PC-9 (cell line): Measurements from ENCODE around the gene SCAF1. TPM values are rescaled to one million over a fixed set of nuclear protein-coding genes. Genes with fewer than 3 reads are reported as not detected.

Experiments used
- BruUV-seq: library from RNA; stranded (reverse); fragments of 400-500 nt; replicated peaks from 2 replicates; lab custom pipeline; 2021; lab: Mats Ljungman, UMichigan
- CTCF ChIA-PET: fragments of 300-600 bp; sonication (Branson Sonifier 250); formaldehyde crosslinking; loops from one replicate; lab custom pipeline; 2022; ENCODE audit warnings: antibody characterized with exemption; lab: Charles Lee
- POLR2A ChIA-PET: fragments of 300-600 bp; sonication (Branson Sonifier 250); formaldehyde crosslinking; loops from one replicate; lab custom pipeline; 2022; ENCODE audit warnings: antibody characterized with exemption; ENCODE audit not compliant: unreplicated experiment; lab: Charles Lee
- DNase-seq, 2 experiments: peaks; one replicate each; pipeline versions ENCODE4 v3.0.0 to v3.0.0-alpha.2; 2015 to 2022; ENCODE audit warnings: mixed read lengths in 1 of 2
- H2AFZ ChIP-seq: fragments of 200-600 bp; sonication (generic); 2 replicates; pipeline ENCODE4 v1.8.1; 2017; ENCODE audit warnings: antibody characterized with exemption
- H3F3A ChIP-seq: fragments of 200-600 bp; sonication (generic); 2 replicates; pipeline ENCODE4 v1.8.1; 2017; ENCODE audit warnings: antibody characterized with exemption, mild to moderate bottlenecking, low read depth; ENCODE audit not compliant: insufficient read depth
- H3K27ac ChIP-seq: fragments of 200-600 bp; sonication (generic); 2 replicates; pipeline ENCODE4 v1.6.1; 2016; ENCODE audit warnings: mixed run types
- H3K27me3 ChIP-seq: fragments of 200-600 bp; sonication (generic); 2 replicates; pipeline ENCODE4 v1.6.1; 2016; ENCODE audit warnings: low read depth, mixed run types; ENCODE audit not compliant: insufficient read depth
- H3K36me3 ChIP-seq: fragments of 200-600 bp; sonication (generic); 2 replicates; pipeline ENCODE4 v1.6.1; 2016; ENCODE audit warnings: low read depth, mixed run types
- H3K4me1 ChIP-seq: fragments of 200-600 bp; sonication (generic); replicated peaks from 2 replicates; pipeline ENCODE4 v1.6.1; 2016; ENCODE audit warnings: mixed run types; ENCODE audit not compliant: insufficient read depth
- H3K4me2 ChIP-seq: fragments of 200-600 bp; sonication (generic); 2 replicates; pipeline ENCODE4 v1.6.1; 2017; ENCODE audit warnings: mixed run types
- H3K4me3 ChIP-seq: fragments of 200-600 bp; sonication (generic); 2 replicates; pipeline ENCODE4 v1.6.1; 2016; ENCODE audit warnings: mixed run types
- H3K79me2 ChIP-seq: fragments of 200-600 bp; sonication (generic); 2 replicates; pipeline ENCODE4 v1.6.1; 2017; ENCODE audit warnings: low read depth, mixed run types
- H3K9me2 ChIP-seq: fragments of 200-600 bp; sonication (generic); 2 replicates; pipeline ENCODE4 v1.8.1; 2017; ENCODE audit warnings: mild to moderate bottlenecking; ENCODE audit not compliant: insufficient read depth
- H3K9me3 ChIP-seq: fragments of 200-600 bp; sonication (generic); 2 replicates; pipeline ENCODE4 v1.8.1; 2016; ENCODE audit warnings: low read depth; ENCODE audit not compliant: insufficient read depth
- H4K20me1 ChIP-seq: fragments of 200-600 bp; sonication (generic); 2 replicates; pipeline ENCODE4 v1.8.1; 2017; ENCODE audit not compliant: insufficient read depth
- CTCF ChIP-seq: fragments of 200-600 bp; sonication (generic); conservative IDR thresholded peaks from 2 replicates; pipeline ENCODE4 v1.6.1; 2017; ENCODE audit warnings: mixed run types, antibody characterized with exemption, mild to moderate bottlenecking, moderate library complexity
- EZH2 ChIP-seq: fragments of 200-600 bp; sonication (generic); IDR thresholded peaks from 2 replicates; pipeline ENCODE4 v1.8.0; 2017; ENCODE audit warnings: antibody characterized with exemption, low read depth
- intact Hi-C: fragments of 100-400 bp; cut with micrococcal nuclease; formaldehyde crosslinking; loops from one replicate; pipeline ENCODE4 v1.10.0; 2022; ENCODE audit not compliant: unreplicated experiment
- microRNA-seq: library from miRNA; unstranded; fragments of <30 nt; microRNA quantifications from one replicate; pipeline ENCODE4 v1.2.0, GENCODE V29; 2021; ENCODE audit warnings: borderline number of aligned reads, borderline replicate concordance
- total RNA-seq: library from RNA; stranded (reverse); gene quantifications from 2 replicates; pipeline ENCODE4 v1.2.3, GENCODE V29; 2021

The SCAF1 gene
- total RNA-seq, 1 experiment from 2014 or later: 91.3 TPM

GRCh38 chr19:49704888-49705642 is 63.1 kb downstream of the SCAF1 start:
- Histone ChIP-seq H3K4me3 (no peak overlapping the region), H3K27me3 (no peaks in the 10 kb centered on the region), H3K4me2 (no peak overlapping the region), H3K4me1 (no peaks in the 10 kb centered on the region), H3K27ac (no peak overlapping the region), H3K9me3 (no peaks in the 10 kb centered on the region), H3F3A (peaks cover 10% of the 10 kb centered on the region; the same call in 1 of the 2 replicates), H2AFZ (no peak overlapping the region), H4K20me1 (no peaks in the 10 kb centered on the region), H3K79me2 (no peaks in the 10 kb centered on the region), H3K9me2 (no peaks in the 10 kb centered on the region), H3K36me3 (no peaks in the 10 kb centered on the region)
- BruUV-seq: no TSS peak
- intact Hi-C loops: no loop called here
- no peak for TF ChIP-seq CTCF
- TF ChIP-seq EZH2: no peak
- no peak for DNase-seq
- ChIA-PET POLR2A (no interaction called here), CTCF (no interaction called here)

- 0 out of 2 replicates have a peak, but pooled peaks cover 7% of the 10 kb centered on the region for H3F3A ChIP-seq
- H3K9me2 ChIP-seq: no peaks in the 10 kb centered on the region
- no peaks in the 10 kb centered on the region for H3K4me1 ChIP-seq
- ChIA-PET CTCF (no interaction called here), POLR2A (no interaction called here)
- H3K36me3 ChIP-seq: no peaks in the 10 kb centered on the region
- intact Hi-C loops: no loop called here
- H3K9me3 ChIP-seq: no peaks in the 10 kb centered on the region
- no peaks in the 10 kb centered on the region for H3K79me2 ChIP-seq
- no peaks in the 10 kb centered on the region for H3K27me3 ChIP-seq
- H2AFZ ChIP-seq: no peak overlapping the region
- H3K27ac ChIP-seq: no peak overlapping the region
- no peaks in the 10 kb centered on the region for H4K20me1 ChIP-seq
- no peak for TF ChIP-seq CTCF
- TF ChIP-seq EZH2: no peak
- no peak overlapping the region for H3K4me3 ChIP-seq
- H3K4me2 ChIP-seq: no peak overlapping the region
- no TSS peak for BruUV-seq
- no peak for DNase-seq
Observed at GRCh38 chr19:49705919-49706318, 63.9 kb downstream of the SCAF1 start.

Small RNAs within 50 kb of the gene (microRNA-seq; reads per million reads assigned to microRNA genes)
- gene MIR5088: not detected

Other genes with a start within 250 kb of the SCAF1 start
- gene PTH2, start 218.8 kb upstream of the SCAF1 start, total RNA-seq: not detected in 2 replicates
- not detected in 2 replicates for gene GFY, start 216.8 kb upstream of the SCAF1 start, total RNA-seq
- 0.68 and 0.70 TPM in 2 replicates for gene SLC17A7, start 200.7 kb upstream of the SCAF1 start, total RNA-seq
- gene PIH1D1, start 190.4 kb upstream of the SCAF1 start, total RNA-seq: 156 and 184 TPM in 2 replicates
- 40.9 and 66.8 TPM in 2 replicates for gene ALDH16A1, start 189.0 kb upstream of the SCAF1 start, total RNA-seq
- 5.1 and 5.3 TPM in 2 replicates for gene FLT3LG, start 168.0 kb upstream of the SCAF1 start, total RNA-seq
- 2,360 and 3,865 TPM in 2 replicates for gene RPL13A, start 154.6 kb upstream of the SCAF1 start, total RNA-seq
- 1,702 and 2,282 TPM in 2 replicates for gene RPS11, start 145.8 kb upstream of the SCAF1 start, total RNA-seq
- 4.8 and 6.7 TPM in 2 replicates for gene FCGRT, start 129.5 kb upstream of the SCAF1 start, total RNA-seq
- gene RCN3, start 114.2 kb upstream of the SCAF1 start, total RNA-seq: 0.75 and 0.96 TPM in 2 replicates
- 63.6 and 71.3 TPM in 2 replicates for gene NOSIP, start 61.7 kb upstream of the SCAF1 start, total RNA-seq
- gene PRRG2, start 60.9 kb upstream of the SCAF1 start, total RNA-seq: 16.2 TPM in 2 replicates
- gene PRR12, start 51.0 kb upstream of the SCAF1 start, total RNA-seq: 40.4 and 41.3 TPM in 2 replicates
- gene RRAS, start 2.1 kb upstream of the SCAF1 start, total RNA-seq: 36.6 and 40.6 TPM in 2 replicates
- gene IRF3, start 23.6 kb downstream of the SCAF1 start, total RNA-seq: 181 and 220 TPM in 2 replicates
- gene BCL2L12, start 23.7 kb downstream of the SCAF1 start, total RNA-seq: 80.3 and 84.8 TPM in 2 replicates
- 228 and 261 TPM in 2 replicates for gene PRMT1, start 35.1 kb downstream of the SCAF1 start, total RNA-seq
- 9.5 and 14.2 TPM in 2 replicates for gene ADM5, start 47.4 kb downstream of the SCAF1 start, total RNA-seq
- 1.7 and 2.1 TPM in 2 replicates for gene CPT1C, start 48.9 kb downstream of the SCAF1 start, total RNA-seq
- gene TSKS, start 121.1 kb downstream of the SCAF1 start, total RNA-seq: not detected in 2 replicates
- gene AP2A1, start 124.8 kb downstream of the SCAF1 start, total RNA-seq: 91.8 and 95.1 TPM in 2 replicates
- gene FUZ, start 171.1 kb downstream of the SCAF1 start, total RNA-seq: 50.0 and 60.4 TPM in 2 replicates
- 92.2 and 99.6 TPM in 2 replicates for gene MED25, start 176.1 kb downstream of the SCAF1 start, total RNA-seq
- 151 and 155 TPM in 2 replicates for gene PTOV1, start 208.9 kb downstream of the SCAF1 start, total RNA-seq
- 82.7 and 85.6 TPM in 2 replicates for gene PNKP, start 225.4 kb downstream of the SCAF1 start, total RNA-seq
- gene AKT1S1, start 235.1 kb downstream of the SCAF1 start, total RNA-seq: 109 and 143 TPM in 2 replicates
- gene TBC1D17, start 235.5 kb downstream of the SCAF1 start, total RNA-seq: 52.1 and 62.3 TPM in 2 replicates